Stimulated activated CD8-positive, alpha-beta memory T cell treated with anti-CD3 and anti-CD28 coated beads, Interleukin-12 subunit alpha, Interleukin-12 subunit beta, amount 100 ng/mL, for 24 hours (primary cell): ENCODE results near the gene TMEM212.
"Not testable (repeated sequence)": the region's sequence is repeated elsewhere in the genome, so short reads cannot be mapped to it uniquely, and the experiment has no call there.

Experiments
- DNase-seq: peaks from one replicate; pipeline ENCODE4 v3.0.0-alpha.2; 2020; ENCODE audit errors: extremely low read depth

TMEM212 gene

GRCh38 chr3:171858770-171859169 lies 15.6 kb downstream of the TMEM212 start:
- not testable (repeated sequence) for DNase-seq

DNA sequence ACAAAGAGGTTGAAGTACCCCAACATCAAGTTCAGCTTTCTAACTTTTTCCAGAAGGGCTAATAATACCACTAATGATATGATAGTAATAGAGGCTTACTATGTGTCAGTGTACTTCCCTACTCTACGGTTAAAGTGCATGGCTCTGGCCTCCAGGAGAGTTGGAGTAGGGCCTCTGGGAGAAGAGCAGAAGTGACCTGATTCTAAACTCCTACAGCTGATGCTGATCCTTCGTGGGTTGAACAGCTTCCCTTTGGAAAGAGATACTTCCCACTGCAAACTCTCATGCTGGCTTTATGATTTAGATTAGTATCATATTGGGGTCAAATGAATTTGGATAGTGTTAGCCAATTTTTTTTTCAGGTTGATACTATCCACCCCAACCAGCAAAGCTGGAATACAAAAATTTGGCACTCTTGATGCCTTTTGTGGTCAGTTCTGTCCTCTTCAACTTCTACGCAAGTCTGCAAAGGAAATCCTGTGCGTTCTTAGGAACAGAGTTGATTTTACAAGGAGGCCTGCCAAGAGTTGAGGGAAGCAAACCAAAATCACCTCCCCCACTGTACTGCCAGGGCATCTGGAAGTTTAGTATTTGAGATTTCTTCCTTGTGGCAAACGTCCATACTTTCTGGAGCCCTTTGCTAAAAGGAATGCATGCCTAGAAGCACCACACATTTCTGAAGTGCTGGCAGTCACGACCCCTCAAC lies 17.8 kb downstream of the TMEM212 start:
- DNase-seq: no peak

DNA sequence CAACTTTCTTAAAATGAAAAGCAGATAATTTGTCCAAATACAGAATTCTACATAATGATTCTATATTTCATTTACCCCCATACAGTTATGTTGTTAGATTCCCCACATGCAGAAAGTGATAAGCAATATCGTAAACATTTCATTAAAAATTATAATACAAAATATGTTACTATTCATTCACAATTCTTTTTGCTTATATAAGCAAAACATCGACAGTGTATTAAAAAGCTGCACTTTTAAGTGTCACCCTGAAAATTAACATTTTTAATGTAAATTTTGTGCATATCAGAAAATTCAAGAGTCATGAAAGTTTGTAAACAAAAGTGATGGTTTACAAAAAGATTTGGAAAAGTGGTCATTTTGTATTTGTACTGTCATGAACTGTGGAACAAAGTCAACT lies 19.2 kb downstream of the TMEM212 start:
- DNase-seq: no peak

GRCh38 chr3:171862993-171863521 lies 19.9 kb downstream of the TMEM212 start:
- no peak for DNase-seq

DNA sequence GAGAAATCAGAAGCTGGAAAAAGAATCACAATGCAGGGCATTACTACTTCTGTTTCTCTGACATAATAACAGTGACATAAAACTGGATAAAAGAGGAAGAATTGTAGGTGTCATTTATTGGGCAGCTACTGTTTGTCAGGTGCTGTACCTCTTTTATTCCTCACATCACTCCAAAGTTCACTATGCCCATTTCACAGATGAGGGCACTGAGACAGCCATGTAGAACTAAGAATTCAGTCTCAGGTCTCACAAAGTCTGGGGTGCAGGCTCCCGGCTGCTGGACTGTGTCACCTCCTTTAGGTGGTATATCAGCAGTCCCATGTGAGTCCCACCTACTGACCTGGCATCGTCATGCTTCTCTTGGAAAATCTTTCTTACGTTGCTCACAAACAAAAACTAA lies 20.8 kb downstream of the TMEM212 start:
- no peak for DNase-seq

- no peak for DNase-seq
Observed at GRCh38 chr3:171865191-171865865, 22.2 kb downstream of the TMEM212 start.

DNA sequence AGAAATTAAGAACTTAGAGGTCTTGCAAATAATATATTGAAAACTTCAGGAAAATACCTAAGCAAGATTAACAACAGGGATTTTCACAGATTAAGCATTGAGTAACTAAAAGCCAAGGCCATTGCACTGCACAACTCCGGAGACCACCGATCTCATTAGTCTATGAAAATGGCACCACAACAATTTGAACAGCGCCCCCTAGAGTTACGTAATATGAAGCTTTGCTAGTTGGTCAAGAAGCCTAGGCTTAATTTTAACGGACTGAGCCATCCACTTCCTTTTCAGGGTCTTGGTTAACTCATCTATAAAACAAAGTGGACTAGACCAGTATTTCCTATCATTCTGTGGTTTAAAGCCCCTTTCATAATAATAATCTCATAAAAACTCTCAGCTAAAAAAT lies 24.8 kb downstream of the TMEM212 start:
- no peak for DNase-seq

GRCh38 chr3:171871392-171872274 lies 28.5 kb downstream of the TMEM212 start:
- no peak for DNase-seq

- no peak for DNase-seq
Observed at GRCh38 chr3:171873580-171873979, 30.4 kb downstream of the TMEM212 start.

DNA sequence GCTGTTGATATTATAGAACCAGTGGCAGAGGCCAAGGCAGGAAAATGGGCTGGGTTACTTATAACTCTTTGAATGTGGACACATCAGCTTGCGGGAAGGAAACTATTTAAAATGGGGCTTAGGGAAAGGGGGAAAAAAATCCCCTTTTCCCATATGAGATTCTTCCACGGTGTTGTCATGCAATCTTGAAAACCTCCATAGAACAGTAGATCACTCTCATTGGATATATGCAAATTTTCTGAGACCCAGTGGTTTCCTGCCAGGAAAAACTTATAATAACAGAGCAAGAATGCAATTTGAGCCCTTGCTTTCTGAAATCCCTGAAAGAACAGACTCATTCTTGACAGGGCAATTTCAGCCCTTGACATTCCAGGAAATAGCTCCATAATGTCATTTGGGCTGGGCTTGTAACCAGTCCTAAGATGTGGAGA lies 31.1 kb downstream of the TMEM212 start:
- DNase-seq: no peak

DNA sequence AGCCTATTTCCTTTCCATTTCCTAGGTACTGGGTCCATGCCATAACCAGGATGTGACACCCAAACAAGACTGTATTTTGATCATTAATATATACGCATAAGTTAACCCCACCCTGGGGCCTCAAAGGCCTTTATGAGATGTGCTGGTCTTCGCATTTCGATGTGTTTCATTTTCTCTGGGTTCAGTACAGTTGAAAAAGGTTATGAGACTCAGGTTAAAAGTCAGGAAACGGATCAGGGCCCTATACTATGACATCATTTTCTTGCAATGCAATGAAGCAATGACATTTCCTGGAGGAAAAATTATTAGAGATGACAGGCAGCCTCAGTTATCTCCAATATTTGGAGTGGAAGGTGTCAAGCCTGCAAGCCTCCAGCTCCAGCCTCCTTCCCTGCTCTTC lies 31.7 kb downstream of the TMEM212 start:
- no peak for DNase-seq

DNA sequence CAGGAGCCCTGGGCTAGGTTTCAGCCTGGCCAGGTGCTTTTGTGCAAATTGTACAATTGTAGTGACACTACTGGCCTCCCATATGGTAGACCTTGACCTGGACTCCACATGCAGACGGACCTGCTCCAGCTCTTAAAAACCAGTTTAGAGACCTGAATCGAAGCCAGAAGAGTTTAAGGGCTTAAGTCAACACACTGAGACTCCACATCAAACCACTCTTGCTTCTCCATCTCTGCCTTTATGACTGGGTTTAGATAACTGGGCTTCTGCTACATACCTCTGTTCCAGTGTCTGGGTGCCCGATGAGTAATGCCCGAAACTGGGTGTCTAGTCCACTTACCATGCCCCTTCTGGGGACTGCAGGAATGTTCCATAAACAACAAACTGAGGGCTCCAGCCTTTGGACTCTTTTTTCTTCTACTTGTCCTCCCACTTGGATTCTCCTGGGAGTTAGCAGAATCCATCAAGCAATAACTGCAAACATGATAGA lies 32.8 kb downstream of the TMEM212 start:
- no peak for DNase-seq

DNA sequence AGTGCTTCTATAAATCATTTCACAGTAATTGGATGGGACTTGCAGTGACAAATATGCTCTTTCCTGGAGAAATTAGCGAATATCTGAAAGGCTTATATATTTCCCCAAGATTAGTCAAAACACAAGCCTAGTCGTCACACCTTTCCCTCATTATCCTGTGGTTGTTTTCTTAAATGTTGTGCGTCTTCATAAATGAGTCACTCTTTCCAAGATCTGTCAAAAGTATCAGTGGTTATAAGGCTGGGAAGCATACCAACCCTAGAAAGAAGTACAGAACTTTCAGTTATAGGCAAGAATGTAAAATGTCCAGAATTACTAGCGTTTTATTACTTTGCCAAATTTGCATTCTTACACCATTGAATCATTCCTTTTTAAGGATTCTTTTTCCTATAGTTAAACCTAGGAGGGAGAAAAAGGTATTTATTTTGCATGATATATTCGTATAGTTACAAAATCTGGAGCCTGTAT lies 33.6 kb downstream of the TMEM212 start:
- DNase-seq: no peak

DNA sequence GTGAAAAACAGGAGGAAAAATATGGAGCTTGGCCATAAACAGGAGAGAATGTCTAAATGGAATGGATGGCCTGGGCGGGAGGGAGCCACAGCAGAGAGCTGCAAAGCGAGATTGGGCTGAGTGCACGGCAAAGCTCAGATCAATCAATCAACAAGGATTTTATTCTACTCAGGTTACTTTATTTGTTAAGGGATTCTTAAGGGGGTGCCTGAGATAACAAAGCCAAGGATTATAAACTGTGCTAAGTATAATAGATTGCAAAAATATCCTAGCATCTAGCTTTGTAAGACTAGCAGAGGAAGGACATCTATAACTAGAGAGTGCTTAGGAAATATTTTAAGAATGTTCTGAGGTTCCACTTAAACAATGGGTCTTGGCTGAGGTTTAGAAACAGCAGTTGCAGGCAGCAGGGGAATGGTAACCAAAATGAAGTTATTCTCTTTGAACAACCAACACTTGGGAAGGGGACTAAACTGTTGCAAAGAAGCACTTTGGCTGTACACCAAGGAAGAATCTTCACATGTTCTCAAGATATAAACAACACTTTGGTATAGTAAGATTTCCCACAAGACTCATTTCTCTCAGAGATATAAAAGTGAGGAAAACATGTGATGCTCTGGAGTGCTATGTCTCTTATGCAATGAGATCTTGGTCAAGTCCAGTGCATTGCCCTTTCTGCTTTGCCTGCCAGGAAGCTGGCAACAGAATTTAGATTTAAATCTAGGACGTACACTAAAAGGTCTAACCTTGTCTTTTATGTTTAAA lies 35.5 kb downstream of the TMEM212 start:
- no peak for DNase-seq

DNA sequence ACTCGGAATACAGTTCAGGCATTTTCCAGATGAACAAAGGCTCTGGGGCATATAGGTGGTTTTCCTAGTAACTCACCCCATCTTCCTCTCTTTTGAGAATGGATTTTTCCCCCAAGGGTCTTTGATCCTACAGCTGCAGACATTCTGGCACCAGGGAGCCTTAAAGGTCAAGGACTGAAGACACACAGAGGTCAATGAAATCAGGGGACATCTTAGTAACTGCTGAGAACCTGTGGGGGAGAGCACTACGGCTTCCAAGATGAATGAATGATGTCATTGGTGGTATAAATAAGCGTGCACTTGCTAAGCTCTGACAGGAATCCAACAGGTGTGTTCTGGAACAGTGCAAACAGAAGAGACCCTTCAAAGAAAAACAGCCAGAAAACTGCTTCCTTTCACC lies 36.3 kb downstream of the TMEM212 start:
- no peak for DNase-seq

- no peak for DNase-seq
Observed at GRCh38 chr3:171880101-171880870, 37.1 kb downstream of the TMEM212 start.

DNA sequence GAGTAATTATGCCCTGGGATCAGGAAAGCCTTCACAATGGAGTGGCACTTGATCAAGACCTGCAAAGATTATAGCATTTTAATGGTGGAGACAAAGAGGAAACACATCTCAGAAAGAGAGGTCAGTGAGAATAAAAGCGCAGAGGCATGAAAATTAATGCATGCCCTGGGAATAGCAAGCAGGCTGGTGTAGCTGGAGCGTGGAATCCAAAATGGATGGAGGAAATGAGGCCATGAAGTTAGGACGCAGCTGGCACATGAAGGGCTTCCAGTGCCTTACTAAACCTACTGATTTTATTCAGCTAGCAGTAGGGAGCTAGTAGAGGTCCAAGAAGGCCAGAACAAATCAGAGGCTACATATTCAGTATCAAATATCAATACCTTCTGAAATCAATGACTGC lies 38.1 kb downstream of the TMEM212 start:
- DNase-seq: no peak

DNA sequence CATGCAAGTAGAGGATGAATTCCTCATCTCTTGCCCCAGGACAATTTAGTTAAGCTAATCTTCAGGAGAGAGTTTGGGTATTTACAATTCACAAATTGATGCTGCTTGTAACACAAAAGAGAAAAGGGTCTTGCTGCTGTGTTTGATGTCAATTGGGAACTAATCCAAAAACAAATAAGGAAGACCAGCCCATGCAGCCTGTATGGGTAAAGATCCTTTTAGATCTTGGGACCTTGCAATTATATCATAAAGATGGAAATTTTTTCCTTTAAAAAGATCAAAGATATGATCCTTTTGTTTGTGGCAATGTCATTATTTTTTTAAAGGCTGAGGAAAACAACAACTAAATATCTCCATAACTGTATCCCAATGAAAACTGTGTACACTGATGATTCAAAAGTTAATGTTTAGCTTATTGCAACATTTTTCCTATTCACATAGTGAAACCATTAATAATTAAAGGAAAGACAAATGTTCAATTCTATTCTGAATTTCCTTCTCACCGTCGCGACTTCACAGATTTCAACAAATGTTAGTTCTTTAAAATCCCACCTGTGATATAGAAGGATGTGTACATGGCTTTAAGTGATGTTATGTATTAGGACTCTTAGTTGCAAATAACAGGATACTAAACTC lies 40.2 kb downstream of the TMEM212 start:
- no peak for DNase-seq

DNA sequence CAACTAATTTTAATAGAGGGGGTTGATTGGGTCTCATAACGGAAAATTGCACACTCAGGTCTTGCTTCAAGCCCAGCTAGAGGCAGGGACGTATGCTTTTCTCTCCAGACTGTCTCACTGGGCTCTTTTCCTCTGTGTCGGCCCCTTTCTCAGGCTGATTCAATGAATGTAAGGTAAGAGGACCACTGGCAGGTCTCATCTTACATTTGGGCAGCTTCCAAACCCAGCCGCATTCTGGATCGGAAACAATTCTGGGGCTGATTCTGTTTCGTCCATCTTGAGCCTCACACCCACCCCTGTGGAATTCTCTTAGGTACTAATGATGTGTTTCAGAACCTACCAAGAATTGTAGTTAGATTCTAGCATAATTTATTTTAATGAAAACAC lies 40.7 kb downstream of the TMEM212 start:
- DNase-seq: no peak

DNA sequence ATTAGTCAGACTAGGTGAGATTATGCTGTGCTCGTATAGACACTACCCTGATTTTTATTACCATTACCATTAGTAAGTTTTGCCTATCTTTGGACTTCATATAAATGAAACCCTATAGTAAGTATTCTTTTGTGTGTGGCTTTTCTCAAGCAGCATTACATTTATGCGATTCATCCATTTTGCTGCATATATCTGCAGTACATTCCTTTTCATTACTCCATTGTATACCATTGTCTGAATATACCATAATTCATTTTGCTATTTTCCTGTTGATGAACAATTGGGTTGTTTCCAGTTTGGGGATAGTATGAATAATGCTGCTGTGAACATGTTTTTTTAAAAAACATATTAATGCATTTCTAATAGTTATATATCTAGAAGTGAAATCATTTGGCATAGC lies 45.3 kb downstream of the TMEM212 start:
- DNase-seq: no peak
